HepG2 (cell line): Measurements from ENCODE around the gene CHMP2B. TPM values are rescaled to one million over a fixed set of nuclear protein-coding genes. Genes with fewer than 3 reads are reported as not detected.

Experiments used
- ATAC-seq: fragments of 200-7000 bp; cut with Tn5 transposase; 3 replicates; pipeline ENCODE4 v1.9.1; 2020; ENCODE audit warnings: mild to moderate bottlenecking, moderate library complexity
- BruUV-seq: library from RNA; stranded (reverse); fragments of 400-500 nt; replicated peaks from 2 replicates; lab custom pipeline; 2021; lab: Mats Ljungman, UMichigan
- CTCF ChIA-PET: fragments of 300-600 bp; formaldehyde crosslinking; extraction: SDS; loops from one replicate; lab custom pipeline; 2021; ENCODE audit warnings: low total read pairs, inconsistent platforms, low intra/inter-chr PET ratio; lab: Yijun Ruan, JAX
- POLR2A ChIA-PET: fragments of 350-600 bp; sonication (Branson Sonifier 250); formaldehyde crosslinking; loops from one replicate; lab custom pipeline; 2020; ENCODE audit warnings: antibody characterized with exemption, inconsistent platforms; lab: Yijun Ruan, JAX
- DNase-seq: peaks from one replicate; pipeline ENCODE4 v3.0.0-alpha.2; 2015; ENCODE audit warnings: low spot score
- FAIRE-seq: peaks from 3 replicates; lab custom pipeline; 2011; peaks lifted over from hg19 to GRCh38; lab: Jason Lieb, UNC
- H2AFZ ChIP-seq: one replicate; pipeline ENCODE4 v1.6.1; 2011; ENCODE audit warnings: low read length, inconsistent platforms
- H3K27ac ChIP-seq: fragments of 300-600 bp; 3 replicates; pipeline ENCODE4 v1.8.0; 2011; ENCODE audit warnings: mixed run types, mild to moderate bottlenecking, mixed read lengths, low read length, inconsistent platforms; ENCODE audit not compliant: insufficient read depth; ENCODE audit errors: extremely low read length
- H3K27me3 ChIP-seq, 2 experiments: fragments of 200-600 bp in 1 of 2; 2 replicates in 1 of 2; 3 replicates in 1 of 2; pipeline versions ENCODE4 v1.6.0 to v1.8.0; 2011; ENCODE audit warnings: low read length in 2 of 2, mild to moderate bottlenecking in 2 of 2, moderate library complexity in 2 of 2, inconsistent platforms in 1 of 2; ENCODE audit not compliant: insufficient read depth in 2 of 2, control insufficient read depth in 1 of 2
- H3K36me3 ChIP-seq, 2 experiments: fragments of 200-600 bp in 1 of 2; replicated peaks in 1 of 2; 2 replicates in 1 of 2; 3 replicates in 1 of 2; pipeline versions ENCODE4 v1.5.1 to v1.8.0; 2011; ENCODE audit warnings: low read length in 2 of 2, inconsistent platforms in 1 of 2; ENCODE audit not compliant: insufficient read depth in 2 of 2, control insufficient read depth in 1 of 2
- H3K4me1 ChIP-seq: 2 replicates; pipeline ENCODE4 v1.5.1; 2012; ENCODE audit warnings: low read length, inconsistent platforms; ENCODE audit not compliant: insufficient read depth
- H3K4me2 ChIP-seq: 2 replicates; pipeline ENCODE4 v1.6.0; 2011; ENCODE audit warnings: low read depth, low read length, inconsistent platforms
- H3K4me3 ChIP-seq, 3 experiments: fragments of 200-600 bp in 1 of 3; sonication (generic), shearing (Covaris generic) in 1 of 3; replicated peaks in 1 of 3; 2 replicates each; pipeline ENCODE4 v1.5.1; 2011 to 2016; ENCODE audit warnings: low read length in 3 of 3, inconsistent platforms in 2 of 3, low read depth in 2 of 3, mild to moderate bottlenecking in 2 of 3, control low read depth in 1 of 3, mixed read lengths in 1 of 3; ENCODE audit not compliant: insufficient read depth in 1 of 3
- H3K79me2 ChIP-seq: one replicate; pipeline ENCODE4 v1.6.1; 2011; ENCODE audit warnings: low read length, inconsistent platforms; ENCODE audit not compliant: insufficient read depth
- H3K9ac ChIP-seq: 2 replicates; pipeline ENCODE4 v1.6.0; 2011; ENCODE audit warnings: mild to moderate bottlenecking, low read depth, low read length, inconsistent platforms; ENCODE audit not compliant: insufficient read depth
- H3K9me3 ChIP-seq: 2 replicates; pipeline ENCODE4 v1.5.1; 2012; ENCODE audit warnings: mild to moderate bottlenecking, low read length
- H4K20me1 ChIP-seq: 2 replicates; pipeline ENCODE4 v1.6.0; 2011; ENCODE audit warnings: inconsistent platforms, mild to moderate bottlenecking, low read length, moderate library complexity; ENCODE audit not compliant: insufficient read depth
- AHDC1 ChIP-seq: sonication (generic); formaldehyde crosslinking; IDR thresholded peaks from 2 replicates; pipeline ENCODE4 v1.5.1; 2020; ENCODE audit warnings: mild to moderate bottlenecking, missing genetic modification reagents, borderline replicate concordance
- NPAS2 ChIP-seq: sonication (generic); formaldehyde crosslinking; IDR thresholded peaks from 2 replicates; pipeline ENCODE4 v1.8.0; 2022; ENCODE audit warnings: mild to moderate bottlenecking, missing genetic modification reagents, borderline replicate concordance
- RNF2 ChIP-seq: fragments of 450-650 bp; conservative IDR thresholded peaks from 2 replicates; pipeline ENCODE4 v1.6.1; 2016; ENCODE audit warnings: low read depth
- RXRA ChIP-seq: sonication (generic); formaldehyde crosslinking; IDR thresholded peaks from 2 replicates; pipeline ENCODE4 v1.5.1; 2020; ENCODE audit warnings: missing genetic modification reagents
- ZNF20 ChIP-seq: sonication (generic); formaldehyde crosslinking; IDR thresholded peaks from 2 replicates; pipeline ENCODE4 v1.4.0; 2020; ENCODE audit warnings: mild to moderate bottlenecking, moderate library complexity, missing genetic modification reagents
- ZNF841 ChIP-seq: sonication (generic); formaldehyde crosslinking; IDR thresholded peaks from 2 replicates; pipeline ENCODE4 v1.8.1; 2023; ENCODE audit warnings: missing genetic modification reagents, borderline replicate concordance
- in situ Hi-C: cut with HindIII; loops from 2 replicates; pipeline ENCODE4 v1.10.0; 2017; ENCODE audit warnings: low pct_unique_long_range_greater_than_20kb; ENCODE audit not compliant: extremely low pct_ligation_motif_present
- intact Hi-C: fragments of 100-400 bp; cut with micrococcal nuclease; formaldehyde crosslinking; loops from one replicate; pipeline ENCODE4 v1.10.0; 2022; ENCODE audit not compliant: unreplicated experiment
- polyA plus RNA-seq, 8 experiments: library from polyadenylated mRNA; depleted of rRNA in 3 of 8; stranded (reverse) in 7 of 8; unstranded in 1 of 8; fragments of >200 nt; fragmentation: Illumina TruSeq in 4 of 8; extraction: Trizol in 4 of 8; gene quantifications; 2 replicates each; pipeline versions ENCODE4 v1.2.1 to v1.2.3, GENCODE V29; 2011 to 2016; ENCODE audit warnings: low read depth in 4 of 8, missing spikeins in 1 of 8, mixed read lengths in 1 of 8; ENCODE audit not compliant: insufficient read depth in 1 of 8
- total RNA-seq, 5 experiments: library from RNA; depleted of rRNA; stranded (reverse); fragments of >200 nt; fragmentation: Illumina TruSeq; extraction: Trizol; gene quantifications; 2 replicates each; pipeline ENCODE4 v1.2.3, GENCODE V29; 2016; ENCODE audit warnings: low read depth in 1 of 5

CHMP2B gene
- total and polyA plus RNA-seq, 2 of the 13 experiments (the other 11 are each of a cell fraction or from before 2014, with no cell fraction given): 6.9 to 33.5 TPM

- Histone ChIP-seq H2AFZ (no peak overlapping the region), H3K9me3 (no peaks in the 10 kb centered on the region), H3K4me3 (no peak overlapping the region), H3K9ac (no peak overlapping the region), H3K4me2 (no peak overlapping the region), H3K36me3 (no peaks in the 10 kb centered on the region), H4K20me1 (no peaks in the 10 kb centered on the region), H3K79me2 (no peaks in the 10 kb centered on the region), H3K27ac (no peak overlapping the region), H3K27me3 (no peaks in the 10 kb centered on the region), H3K4me1 (no peaks in the 10 kb centered on the region)
- in situ Hi-C loops: no loop called here
- ChIA-PET CTCF (no interaction called here), POLR2A (no interaction called here)
- DNase-seq: no peak
- FAIRE-seq: no peak
- intact Hi-C loops: no loop called here
- TF ChIP-seq ZNF20 (CRISPR knock-in tag) (no peak), NPAS2 (CRISPR knock-in tag) (no peak), ZNF841 (no peak), RXRA (CRISPR knock-in tag) (no peak), RNF2 (no peak), AHDC1 (CRISPR knock-in tag) (no peak)
- no peak for ATAC-seq
- BruUV-seq: no TSS peak
Measured at GRCh38 chr3:87181551-87181950, 45.6 kb upstream of the CHMP2B start.
